A549 (cell line): Measurements from ENCODE around the gene FLYWCH1.

Experiments used
- BHLHE40 ChIP-seq: IDR thresholded peaks from 2 replicates; pipeline ENCODE4 v1.6.1; 2012; ENCODE audit warnings: low read depth, low read length, inconsistent platforms
- CHD2 ChIP-seq: fragments of 150-350 bp; IDR thresholded peaks from 2 replicates; pipeline ENCODE4 v1.6.1; 2014; ENCODE audit warnings: low read length; ENCODE audit not compliant: partially characterized antibody
- MAZ ChIP-seq: fragments of 150-350 bp; IDR thresholded peaks from 2 replicates; pipeline ENCODE4 v1.6.1; 2014; ENCODE audit warnings: antibody characterized with exemption, low read depth, low read length, borderline replicate concordance
- POLR2A ChIP-seq: IDR thresholded peaks from 2 replicates; pipeline ENCODE4 v1.6.1; 2012; ENCODE audit warnings: mild to moderate bottlenecking, low read length
- RFX5 ChIP-seq: fragments of 450-650 bp; IDR thresholded peaks from 2 replicates; pipeline ENCODE4 v1.7.1; 2014; ENCODE audit warnings: antibody characterized with exemption, mild to moderate bottlenecking, moderate library complexity
- SREBF2 ChIP-seq: fragments of 450-650 bp; IDR thresholded peaks from 2 replicates; pipeline ENCODE4 v1.6.1; 2014; ENCODE audit warnings: mild to moderate bottlenecking, moderate library complexity
- ZSCAN20 ChIP-seq: fragments of 250-450 bp; sonication (Bioruptor Pico); IDR thresholded peaks from 2 replicates; pipeline ENCODE4 v1.8.0; 2022; ENCODE audit warnings: mild to moderate bottlenecking, moderate library complexity
- TF ChIP-seq, protein P1 (sequence below): fragments of >200 bp; sonication (Bioruptor Twin); formaldehyde crosslinking; IDR thresholded peaks from 3 replicates; pipeline ENCODE4 v1.5.1; 2016
- TF ChIP-seq, protein P2 (sequence below): IDR thresholded peaks from 2 replicates; pipeline ENCODE4 v1.6.1; 2012
- TF ChIP-seq, protein P3 (sequence below): fragments of 200-600 bp; sonication (generic); IDR thresholded peaks from 2 replicates; pipeline ENCODE4 v1.6.1; 2016; ENCODE audit warnings: antibody characterized with exemption, mild to moderate bottlenecking, moderate library complexity
- TF ChIP-seq, protein P4 (sequence below): fragments of 450-650 bp; IDR thresholded peaks from 2 replicates; pipeline ENCODE4 v1.6.1; 2014; ENCODE audit warnings: antibody characterized with exemption

DNA sequence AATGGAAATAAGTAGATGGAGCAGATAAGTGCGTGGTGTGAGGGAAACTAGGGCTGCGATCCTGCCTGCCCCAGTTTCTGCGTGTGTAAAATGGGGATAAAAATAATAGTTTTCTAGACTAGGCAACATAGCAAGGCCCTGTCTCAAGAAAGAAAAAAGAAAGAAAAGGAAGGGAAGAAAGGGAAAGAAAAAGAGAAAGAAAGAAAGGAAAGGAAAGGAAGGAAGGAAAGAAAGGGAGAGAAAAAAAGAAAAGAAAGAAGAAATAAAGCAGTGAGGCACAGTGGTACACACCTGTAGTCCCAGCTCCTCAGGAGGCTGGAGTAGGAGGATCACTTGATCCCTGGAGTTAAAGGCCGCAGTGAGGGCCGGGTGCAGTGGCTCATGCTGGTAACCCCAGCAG lies 70.7 kb downstream of the FLYWCH1 start:
- TF ChIP-seq, protein P1, sequence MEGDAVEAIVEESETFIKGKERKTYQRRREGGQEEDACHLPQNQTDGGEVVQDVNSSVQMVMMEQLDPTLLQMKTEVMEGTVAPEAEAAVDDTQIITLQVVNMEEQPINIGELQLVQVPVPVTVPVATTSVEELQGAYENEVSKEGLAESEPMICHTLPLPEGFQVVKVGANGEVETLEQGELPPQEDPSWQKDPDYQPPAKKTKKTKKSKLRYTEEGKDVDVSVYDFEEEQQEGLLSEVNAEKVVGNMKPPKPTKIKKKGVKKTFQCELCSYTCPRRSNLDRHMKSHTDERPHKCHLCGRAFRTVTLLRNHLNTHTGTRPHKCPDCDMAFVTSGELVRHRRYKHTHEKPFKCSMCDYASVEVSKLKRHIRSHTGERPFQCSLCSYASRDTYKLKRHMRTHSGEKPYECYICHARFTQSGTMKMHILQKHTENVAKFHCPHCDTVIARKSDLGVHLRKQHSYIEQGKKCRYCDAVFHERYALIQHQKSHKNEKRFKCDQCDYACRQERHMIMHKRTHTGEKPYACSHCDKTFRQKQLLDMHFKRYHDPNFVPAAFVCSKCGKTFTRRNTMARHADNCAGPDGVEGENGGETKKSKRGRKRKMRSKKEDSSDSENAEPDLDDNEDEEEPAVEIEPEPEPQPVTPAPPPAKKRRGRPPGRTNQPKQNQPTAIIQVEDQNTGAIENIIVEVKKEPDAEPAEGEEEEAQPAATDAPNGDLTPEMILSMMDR, result no peak
- TF ChIP-seq RFX5 (no peak), MAZ (no peak), ZSCAN20 (CRISPR knock-in tag) (no peak), SREBF2 (no peak), CHD2 (no peak), POLR2A (no peak), BHLHE40 (no peak)
- TF ChIP-seq, protein P2, sequence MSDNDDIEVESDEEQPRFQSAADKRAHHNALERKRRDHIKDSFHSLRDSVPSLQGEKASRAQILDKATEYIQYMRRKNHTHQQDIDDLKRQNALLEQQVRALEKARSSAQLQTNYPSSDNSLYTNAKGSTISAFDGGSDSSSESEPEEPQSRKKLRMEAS, result no peak
- TF ChIP-seq, protein P3, sequence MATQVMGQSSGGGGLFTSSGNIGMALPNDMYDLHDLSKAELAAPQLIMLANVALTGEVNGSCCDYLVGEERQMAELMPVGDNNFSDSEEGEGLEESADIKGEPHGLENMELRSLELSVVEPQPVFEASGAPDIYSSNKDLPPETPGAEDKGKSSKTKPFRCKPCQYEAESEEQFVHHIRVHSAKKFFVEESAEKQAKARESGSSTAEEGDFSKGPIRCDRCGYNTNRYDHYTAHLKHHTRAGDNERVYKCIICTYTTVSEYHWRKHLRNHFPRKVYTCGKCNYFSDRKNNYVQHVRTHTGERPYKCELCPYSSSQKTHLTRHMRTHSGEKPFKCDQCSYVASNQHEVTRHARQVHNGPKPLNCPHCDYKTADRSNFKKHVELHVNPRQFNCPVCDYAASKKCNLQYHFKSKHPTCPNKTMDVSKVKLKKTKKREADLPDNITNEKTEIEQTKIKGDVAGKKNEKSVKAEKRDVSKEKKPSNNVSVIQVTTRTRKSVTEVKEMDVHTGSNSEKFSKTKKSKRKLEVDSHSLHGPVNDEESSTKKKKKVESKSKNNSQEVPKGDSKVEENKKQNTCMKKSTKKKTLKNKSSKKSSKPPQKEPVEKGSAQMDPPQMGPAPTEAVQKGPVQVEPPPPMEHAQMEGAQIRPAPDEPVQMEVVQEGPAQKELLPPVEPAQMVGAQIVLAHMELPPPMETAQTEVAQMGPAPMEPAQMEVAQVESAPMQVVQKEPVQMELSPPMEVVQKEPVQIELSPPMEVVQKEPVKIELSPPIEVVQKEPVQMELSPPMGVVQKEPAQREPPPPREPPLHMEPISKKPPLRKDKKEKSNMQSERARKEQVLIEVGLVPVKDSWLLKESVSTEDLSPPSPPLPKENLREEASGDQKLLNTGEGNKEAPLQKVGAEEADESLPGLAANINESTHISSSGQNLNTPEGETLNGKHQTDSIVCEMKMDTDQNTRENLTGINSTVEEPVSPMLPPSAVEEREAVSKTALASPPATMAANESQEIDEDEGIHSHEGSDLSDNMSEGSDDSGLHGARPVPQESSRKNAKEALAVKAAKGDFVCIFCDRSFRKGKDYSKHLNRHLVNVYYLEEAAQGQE, result no peak
- TF ChIP-seq, protein P4, sequence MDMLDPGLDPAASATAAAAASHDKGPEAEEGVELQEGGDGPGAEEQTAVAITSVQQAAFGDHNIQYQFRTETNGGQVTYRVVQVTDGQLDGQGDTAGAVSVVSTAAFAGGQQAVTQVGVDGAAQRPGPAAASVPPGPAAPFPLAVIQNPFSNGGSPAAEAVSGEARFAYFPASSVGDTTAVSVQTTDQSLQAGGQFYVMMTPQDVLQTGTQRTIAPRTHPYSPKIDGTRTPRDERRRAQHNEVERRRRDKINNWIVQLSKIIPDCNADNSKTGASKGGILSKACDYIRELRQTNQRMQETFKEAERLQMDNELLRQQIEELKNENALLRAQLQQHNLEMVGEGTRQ, result no peak
